PC-9 (cell line): Measurements from ENCODE around the gene CARMIL3.

Source experiments
- CTCF ChIP-seq: fragments of 200-600 bp; sonication (generic); conservative IDR thresholded peaks from 2 replicates; pipeline ENCODE4 v1.6.1; 2017; ENCODE audit warnings: mixed run types, antibody characterized with exemption, mild to moderate bottlenecking, moderate library complexity
- EZH2 ChIP-seq: fragments of 200-600 bp; sonication (generic); IDR thresholded peaks from 2 replicates; pipeline ENCODE4 v1.8.0; 2017; ENCODE audit warnings: antibody characterized with exemption, low read depth

DNA sequence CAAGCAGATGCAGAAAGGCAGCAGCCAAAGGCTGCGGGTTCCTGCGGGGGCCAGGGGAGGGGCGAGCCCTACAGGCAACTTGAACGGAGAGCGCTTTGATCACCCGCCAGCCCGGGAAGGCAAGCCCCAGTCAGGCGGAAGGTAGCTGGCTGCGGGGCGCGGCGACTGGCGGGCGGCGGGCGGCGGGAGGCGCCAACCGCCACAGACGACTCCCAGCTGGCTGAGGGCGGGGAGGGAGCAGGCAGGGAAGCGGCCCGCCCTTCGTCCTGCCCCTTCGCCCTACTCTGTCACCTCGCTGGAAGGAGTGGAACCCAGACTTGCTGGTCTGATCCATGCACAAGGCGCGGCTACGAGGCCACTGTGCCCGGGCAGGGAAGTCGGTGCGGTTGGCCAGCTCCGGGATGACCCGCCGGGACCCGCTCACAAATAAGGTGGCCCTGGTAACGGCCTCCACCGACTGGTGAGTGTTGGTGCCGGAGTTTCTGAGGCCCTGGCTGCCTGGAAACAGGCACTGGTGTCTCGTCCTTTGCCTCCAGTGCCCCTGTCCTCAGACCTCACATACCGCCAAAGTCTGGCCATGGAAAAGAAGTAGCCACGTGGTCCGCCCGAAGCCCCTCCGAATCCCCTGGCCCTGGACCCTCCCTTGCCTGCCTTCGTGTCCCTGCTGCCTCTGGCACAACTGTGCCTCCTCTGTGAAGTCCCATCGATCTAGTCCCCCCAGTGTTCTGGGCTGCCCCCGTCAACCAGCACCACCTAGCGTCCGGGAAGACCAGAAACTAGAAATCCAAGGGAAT is 15.4 kb upstream of the CARMIL3 start:
- TF ChIP-seq CTCF (peak; percentile 75), EZH2 (no peak)
